Measurements from ENCODE around the gene ZNF592.

Gene ZNF592

GRCh38 chr15:84762840-84763572, 14.6 kb downstream of the ZNF592 start:
- DNase-seq (ENCODE audit: low read depth in 1 of 2, low spot score in 1 of 2) = no peak
- no peaks in the 10 kb centered on the region for H3K27me3 ChIP-seq (ENCODE audit: insufficient read depth, poor library complexity, severe bottlenecking)
- H3K27ac ChIP-seq (replicated peaks) = no peak overlapping the region
- TF ChIP-seq SPI1 (IDR thresholded peaks at IDR 0.05; ENCODE audit: borderline replicate concordance, low read depth) (no peak), GABPA (IDR thresholded peaks at IDR 0.05; ENCODE audit: low read depth) (no peak), POLR2AphosphoS5 (IDR thresholded peaks at IDR 0.05; ENCODE audit: low read depth) (no peak)
- TF ChIP-seq, protein P1, sequence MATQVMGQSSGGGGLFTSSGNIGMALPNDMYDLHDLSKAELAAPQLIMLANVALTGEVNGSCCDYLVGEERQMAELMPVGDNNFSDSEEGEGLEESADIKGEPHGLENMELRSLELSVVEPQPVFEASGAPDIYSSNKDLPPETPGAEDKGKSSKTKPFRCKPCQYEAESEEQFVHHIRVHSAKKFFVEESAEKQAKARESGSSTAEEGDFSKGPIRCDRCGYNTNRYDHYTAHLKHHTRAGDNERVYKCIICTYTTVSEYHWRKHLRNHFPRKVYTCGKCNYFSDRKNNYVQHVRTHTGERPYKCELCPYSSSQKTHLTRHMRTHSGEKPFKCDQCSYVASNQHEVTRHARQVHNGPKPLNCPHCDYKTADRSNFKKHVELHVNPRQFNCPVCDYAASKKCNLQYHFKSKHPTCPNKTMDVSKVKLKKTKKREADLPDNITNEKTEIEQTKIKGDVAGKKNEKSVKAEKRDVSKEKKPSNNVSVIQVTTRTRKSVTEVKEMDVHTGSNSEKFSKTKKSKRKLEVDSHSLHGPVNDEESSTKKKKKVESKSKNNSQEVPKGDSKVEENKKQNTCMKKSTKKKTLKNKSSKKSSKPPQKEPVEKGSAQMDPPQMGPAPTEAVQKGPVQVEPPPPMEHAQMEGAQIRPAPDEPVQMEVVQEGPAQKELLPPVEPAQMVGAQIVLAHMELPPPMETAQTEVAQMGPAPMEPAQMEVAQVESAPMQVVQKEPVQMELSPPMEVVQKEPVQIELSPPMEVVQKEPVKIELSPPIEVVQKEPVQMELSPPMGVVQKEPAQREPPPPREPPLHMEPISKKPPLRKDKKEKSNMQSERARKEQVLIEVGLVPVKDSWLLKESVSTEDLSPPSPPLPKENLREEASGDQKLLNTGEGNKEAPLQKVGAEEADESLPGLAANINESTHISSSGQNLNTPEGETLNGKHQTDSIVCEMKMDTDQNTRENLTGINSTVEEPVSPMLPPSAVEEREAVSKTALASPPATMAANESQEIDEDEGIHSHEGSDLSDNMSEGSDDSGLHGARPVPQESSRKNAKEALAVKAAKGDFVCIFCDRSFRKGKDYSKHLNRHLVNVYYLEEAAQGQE (IDR thresholded peaks at IDR 0.05; ENCODE audit: insufficient replicate concordance, low read depth) = no peak
- TF ChIP-seq, protein P2, sequence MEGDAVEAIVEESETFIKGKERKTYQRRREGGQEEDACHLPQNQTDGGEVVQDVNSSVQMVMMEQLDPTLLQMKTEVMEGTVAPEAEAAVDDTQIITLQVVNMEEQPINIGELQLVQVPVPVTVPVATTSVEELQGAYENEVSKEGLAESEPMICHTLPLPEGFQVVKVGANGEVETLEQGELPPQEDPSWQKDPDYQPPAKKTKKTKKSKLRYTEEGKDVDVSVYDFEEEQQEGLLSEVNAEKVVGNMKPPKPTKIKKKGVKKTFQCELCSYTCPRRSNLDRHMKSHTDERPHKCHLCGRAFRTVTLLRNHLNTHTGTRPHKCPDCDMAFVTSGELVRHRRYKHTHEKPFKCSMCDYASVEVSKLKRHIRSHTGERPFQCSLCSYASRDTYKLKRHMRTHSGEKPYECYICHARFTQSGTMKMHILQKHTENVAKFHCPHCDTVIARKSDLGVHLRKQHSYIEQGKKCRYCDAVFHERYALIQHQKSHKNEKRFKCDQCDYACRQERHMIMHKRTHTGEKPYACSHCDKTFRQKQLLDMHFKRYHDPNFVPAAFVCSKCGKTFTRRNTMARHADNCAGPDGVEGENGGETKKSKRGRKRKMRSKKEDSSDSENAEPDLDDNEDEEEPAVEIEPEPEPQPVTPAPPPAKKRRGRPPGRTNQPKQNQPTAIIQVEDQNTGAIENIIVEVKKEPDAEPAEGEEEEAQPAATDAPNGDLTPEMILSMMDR (IDR thresholded peaks at IDR 0.05; ENCODE audit: insufficient read depth, low read length) = no peak
- H3K4me3 ChIP-seq (replicated peaks; ENCODE audit: insufficient read depth, low read length) = no peak overlapping the region

DNA sequence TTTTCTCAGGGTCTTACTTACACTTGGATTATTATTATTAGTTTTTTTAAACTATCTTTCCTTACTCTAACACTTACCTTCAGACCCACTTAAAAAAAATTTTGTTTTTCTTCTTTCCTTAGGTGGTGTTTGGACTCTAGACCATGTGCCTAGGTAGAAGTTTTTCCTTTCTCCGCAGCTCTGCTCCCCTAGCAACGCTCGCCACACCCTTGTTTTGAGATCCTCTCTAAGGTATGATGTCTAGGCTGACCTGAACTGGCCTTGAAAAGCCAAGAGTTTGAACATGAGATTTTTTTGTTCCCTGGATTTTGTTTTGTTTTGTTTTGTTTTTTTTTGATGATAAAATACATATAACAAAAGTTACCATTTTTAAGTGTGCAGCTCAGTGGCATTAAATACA, 16.2 kb downstream of the ZNF592 start:
- Histone ChIP-seq H3K27ac (replicated peaks) (no peak overlapping the region), H3K4me3 (replicated peaks; ENCODE audit: insufficient read depth, low read length) (no peak overlapping the region), H3K27me3 (ENCODE audit: insufficient read depth, poor library complexity, severe bottlenecking) (no peaks in the 10 kb centered on the region)
- TF ChIP-seq SPI1 (IDR thresholded peaks at IDR 0.05; ENCODE audit: borderline replicate concordance, low read depth) (no peak), GABPA (IDR thresholded peaks at IDR 0.05; ENCODE audit: low read depth) (no peak), POLR2AphosphoS5 (IDR thresholded peaks at IDR 0.05; ENCODE audit: low read depth) (no peak)
- TF ChIP-seq, protein P2 (IDR thresholded peaks at IDR 0.05; ENCODE audit: insufficient read depth, low read length) = no peak
- TF ChIP-seq, protein P1 (IDR thresholded peaks at IDR 0.05; ENCODE audit: insufficient replicate concordance, low read depth) = no peak
- DNase-seq (ENCODE audit: low read depth in 1 of 2, low spot score in 1 of 2) = no peak

DNA sequence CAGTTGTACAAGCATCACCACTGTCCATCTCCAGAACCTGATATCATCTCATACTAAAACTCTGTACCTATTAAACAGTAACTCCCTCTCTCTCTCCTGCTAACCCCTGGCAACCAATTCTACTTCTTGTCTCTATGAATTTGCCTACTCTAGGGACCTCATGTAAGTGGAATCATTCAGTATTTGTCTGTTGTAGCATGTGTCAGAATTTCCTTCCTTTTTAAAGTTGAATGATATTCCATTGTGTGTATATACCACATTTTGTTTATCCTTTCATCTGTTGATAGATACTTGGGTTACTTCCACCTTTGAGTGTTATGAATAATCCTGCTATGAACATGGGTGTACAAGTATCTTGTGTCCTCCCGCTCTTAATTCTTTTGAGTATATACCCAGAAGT, 16.6 kb downstream of the ZNF592 start:
- no peak overlapping the region for H3K27ac ChIP-seq (replicated peaks)
- no peak for DNase-seq (ENCODE audit: low read depth in 1 of 2, low spot score in 1 of 2)
- H3K27me3 ChIP-seq (ENCODE audit: insufficient read depth, poor library complexity, severe bottlenecking) = no peaks in the 10 kb centered on the region
- no peak for TF ChIP-seq POLR2AphosphoS5 (IDR thresholded peaks at IDR 0.05; ENCODE audit: low read depth)
- TF ChIP-seq, protein P1 (IDR thresholded peaks at IDR 0.05; ENCODE audit: insufficient replicate concordance, low read depth) = no peak
- no peak for TF ChIP-seq SPI1 (IDR thresholded peaks at IDR 0.05; ENCODE audit: borderline replicate concordance, low read depth)
- no peak for TF ChIP-seq GABPA (IDR thresholded peaks at IDR 0.05; ENCODE audit: low read depth)
- TF ChIP-seq, protein P2 (IDR thresholded peaks at IDR 0.05; ENCODE audit: insufficient read depth, low read length) = no peak
- H3K4me3 ChIP-seq (replicated peaks; ENCODE audit: insufficient read depth, low read length) = no peak overlapping the region

All from HL-60 (cell line).